Neural cell (in vitro differentiated cells): ENCODE data around the gene LOXL4. TPM values are rescaled to one million over a fixed set of nuclear protein-coding genes. Genes with fewer than 3 reads are reported as not detected.
A peak's percentile ranks its signal among the peaks of the same experiment; 100 is the strongest.

Experiments used
- H2AFZ ChIP-seq: fragments of 200-600, 300-800 bp; sonication (generic), shearing (Covaris generic); 2 replicates; pipeline ENCODE4 v1.6.0; 2014; ENCODE audit warnings: low read depth, mild to moderate bottlenecking, antibody characterized with exemption, low read length, moderate library complexity
- H3F3A ChIP-seq: fragments of 200-600 bp; shearing (Covaris generic); 2 replicates; pipeline ENCODE4 v1.6.1; 2016; ENCODE audit warnings: mild to moderate bottlenecking, moderate library complexity, mixed read lengths, antibody characterized with exemption, low read length; ENCODE audit not compliant: insufficient read depth, poor library complexity, severe bottlenecking
- H3K27ac ChIP-seq: fragments of 200-600, 300-800 bp; sonication (generic), shearing (Covaris generic); 2 replicates; pipeline ENCODE4 v1.5.1; 2014; ENCODE audit warnings: mild to moderate bottlenecking, low read length, moderate library complexity
- H3K27me3 ChIP-seq: fragments of 300-800, 200-600 bp; sonication (generic), shearing (Covaris generic); 2 replicates; pipeline ENCODE4 v1.6.0; 2014; ENCODE audit warnings: mild to moderate bottlenecking, low read depth, low read length, moderate library complexity; ENCODE audit not compliant: insufficient read depth
- H3K36me3 ChIP-seq: fragments of 300-800, 200-600 bp; sonication (generic), shearing (Covaris generic); 2 replicates; pipeline ENCODE4 v1.5.1; 2014; ENCODE audit warnings: mild to moderate bottlenecking, antibody characterized with exemption, low read length, moderate library complexity; ENCODE audit not compliant: insufficient read depth
- H3K4me2 ChIP-seq: fragments of 300-800, 200-600 bp; sonication (generic), shearing (Covaris generic); 2 replicates; pipeline ENCODE4 v1.6.0; 2014; ENCODE audit warnings: mild to moderate bottlenecking, low read length
- H3K4me3 ChIP-seq: fragments of 300-800, 200-600 bp; sonication (generic), shearing (Covaris generic); 2 replicates; pipeline ENCODE4 v1.5.1; 2014; ENCODE audit warnings: mild to moderate bottlenecking, low read length, moderate library complexity
- H3K79me2 ChIP-seq: fragments of 200-600 bp; shearing (Covaris generic); replicated peaks from 2 replicates; pipeline ENCODE4 v1.6.0; 2014; ENCODE audit warnings: mild to moderate bottlenecking, low read length, moderate library complexity; ENCODE audit not compliant: insufficient read depth
- H3K9ac ChIP-seq: fragments of 300-800, 200-600 bp; sonication (generic), shearing (Covaris generic); 2 replicates; pipeline ENCODE4 v1.6.1; 2016; ENCODE audit warnings: mild to moderate bottlenecking, low read length, mixed read lengths
- H3K9me2 ChIP-seq: fragments of 200-600 bp; shearing (Covaris generic); 2 replicates; pipeline ENCODE4 v1.6.1; 2016; ENCODE audit warnings: mild to moderate bottlenecking, low read length, mixed read lengths; ENCODE audit not compliant: insufficient read depth
- H3K9me3 ChIP-seq: fragments of 200-600, 300-800 bp; sonication (generic), shearing (Covaris generic); 2 replicates; pipeline ENCODE4 v1.6.1; 2016; ENCODE audit warnings: mild to moderate bottlenecking, mixed run types, low read length, moderate library complexity, mixed read lengths
- H4K20me1 ChIP-seq: fragments of 200-600 bp; shearing (Covaris generic); 2 replicates; pipeline ENCODE4 v1.6.1; 2016; ENCODE audit warnings: mild to moderate bottlenecking, mixed run types; ENCODE audit not compliant: insufficient read depth
- EP300 ChIP-seq: fragments of 450-650 bp; conservative IDR thresholded peaks from 2 replicates; pipeline ENCODE4 v1.6.1; 2014; ENCODE audit warnings: antibody characterized with exemption, mild to moderate bottlenecking, moderate library complexity; ENCODE audit not compliant: poor library complexity, severe bottlenecking
- EZH2 ChIP-seq: fragments of 200-600, 300-800 bp; shearing (Covaris generic), sonication (generic); IDR thresholded peaks from 2 replicates; pipeline ENCODE4 v1.6.1; 2014; ENCODE audit warnings: antibody characterized with exemption, low read length, borderline replicate concordance, mild to moderate bottlenecking; ENCODE audit not compliant: insufficient read depth, poor library complexity, severe bottlenecking
- MXI1 ChIP-seq: fragments of 450-650 bp; conservative IDR thresholded peaks from 2 replicates; pipeline ENCODE4 v1.6.1; 2014; ENCODE audit warnings: antibody characterized with exemption, mild to moderate bottlenecking; ENCODE audit not compliant: poor library complexity, severe bottlenecking
- POLR2AphosphoS5 ChIP-seq: IDR thresholded peaks from 2 replicates; pipeline ENCODE4 v1.6.1; 2012
- RAD21 ChIP-seq: fragments of 450-650 bp; conservative IDR thresholded peaks from 2 replicates; pipeline ENCODE4 v1.6.1; 2014; ENCODE audit warnings: antibody characterized with exemption, mild to moderate bottlenecking, moderate library complexity
- SMC3 ChIP-seq: fragments of 450-650 bp; conservative IDR thresholded peaks from 2 replicates; pipeline ENCODE4 v1.6.1; 2014; ENCODE audit warnings: antibody characterized with exemption, mild to moderate bottlenecking, moderate library complexity; ENCODE audit not compliant: poor library complexity
- TAF1 ChIP-seq: IDR thresholded peaks from 2 replicates; pipeline ENCODE4 v1.6.1; 2012; ENCODE audit warnings: low read depth
- polyA plus RNA-seq: library from polyadenylated mRNA; depleted of rRNA; stranded (reverse); fragments of >200 nt; gene quantifications from 2 replicates; pipeline ENCODE4 v1.2.3, GENCODE V29; 2014
- TF ChIP-seq, protein P1 (sequence below): fragments of 450-650 bp; IDR thresholded peaks from 2 replicates; pipeline ENCODE4 v1.5.1; 2014; ENCODE audit warnings: antibody characterized with exemption, mild to moderate bottlenecking, moderate library complexity; ENCODE audit not compliant: poor library complexity, severe bottlenecking
- TF ChIP-seq, protein P2 (sequence below): IDR thresholded peaks from 2 replicates; pipeline ENCODE4 v1.6.1; 2012; ENCODE audit warnings: borderline replicate concordance

LOXL4 gene
- polyA plus RNA-seq, 1 donor from 2014 or later, result not detected

- Histone ChIP-seq H3K9ac (peak overlapping the region; percentile 27), H2AFZ (peak overlapping the region; percentile 9), H3K36me3 (no peaks in the 10 kb centered on the region), H3K9me2 (no peaks in the 10 kb centered on the region), H3K27ac (no peak overlapping the region), H4K20me1 (no peaks in the 10 kb centered on the region), H3K9me3 (no peaks in the 10 kb centered on the region), H3K4me2 (no peak overlapping the region), H3F3A (no peaks in the 10 kb centered on the region), H3K4me3 (peak overlapping the region; percentile 32), H3K27me3 (no peaks in the 10 kb centered on the region), H3K79me2 (no peaks in the 10 kb centered on the region)
- TF ChIP-seq RAD21 (peak; percentile 19), SMC3 (no peak), EZH2 (no peak), MXI1 (no peak), TAF1 (no peak)
- TF ChIP-seq, protein P1, sequence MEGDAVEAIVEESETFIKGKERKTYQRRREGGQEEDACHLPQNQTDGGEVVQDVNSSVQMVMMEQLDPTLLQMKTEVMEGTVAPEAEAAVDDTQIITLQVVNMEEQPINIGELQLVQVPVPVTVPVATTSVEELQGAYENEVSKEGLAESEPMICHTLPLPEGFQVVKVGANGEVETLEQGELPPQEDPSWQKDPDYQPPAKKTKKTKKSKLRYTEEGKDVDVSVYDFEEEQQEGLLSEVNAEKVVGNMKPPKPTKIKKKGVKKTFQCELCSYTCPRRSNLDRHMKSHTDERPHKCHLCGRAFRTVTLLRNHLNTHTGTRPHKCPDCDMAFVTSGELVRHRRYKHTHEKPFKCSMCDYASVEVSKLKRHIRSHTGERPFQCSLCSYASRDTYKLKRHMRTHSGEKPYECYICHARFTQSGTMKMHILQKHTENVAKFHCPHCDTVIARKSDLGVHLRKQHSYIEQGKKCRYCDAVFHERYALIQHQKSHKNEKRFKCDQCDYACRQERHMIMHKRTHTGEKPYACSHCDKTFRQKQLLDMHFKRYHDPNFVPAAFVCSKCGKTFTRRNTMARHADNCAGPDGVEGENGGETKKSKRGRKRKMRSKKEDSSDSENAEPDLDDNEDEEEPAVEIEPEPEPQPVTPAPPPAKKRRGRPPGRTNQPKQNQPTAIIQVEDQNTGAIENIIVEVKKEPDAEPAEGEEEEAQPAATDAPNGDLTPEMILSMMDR, result no peak
- TF ChIP-seq, protein P2, sequence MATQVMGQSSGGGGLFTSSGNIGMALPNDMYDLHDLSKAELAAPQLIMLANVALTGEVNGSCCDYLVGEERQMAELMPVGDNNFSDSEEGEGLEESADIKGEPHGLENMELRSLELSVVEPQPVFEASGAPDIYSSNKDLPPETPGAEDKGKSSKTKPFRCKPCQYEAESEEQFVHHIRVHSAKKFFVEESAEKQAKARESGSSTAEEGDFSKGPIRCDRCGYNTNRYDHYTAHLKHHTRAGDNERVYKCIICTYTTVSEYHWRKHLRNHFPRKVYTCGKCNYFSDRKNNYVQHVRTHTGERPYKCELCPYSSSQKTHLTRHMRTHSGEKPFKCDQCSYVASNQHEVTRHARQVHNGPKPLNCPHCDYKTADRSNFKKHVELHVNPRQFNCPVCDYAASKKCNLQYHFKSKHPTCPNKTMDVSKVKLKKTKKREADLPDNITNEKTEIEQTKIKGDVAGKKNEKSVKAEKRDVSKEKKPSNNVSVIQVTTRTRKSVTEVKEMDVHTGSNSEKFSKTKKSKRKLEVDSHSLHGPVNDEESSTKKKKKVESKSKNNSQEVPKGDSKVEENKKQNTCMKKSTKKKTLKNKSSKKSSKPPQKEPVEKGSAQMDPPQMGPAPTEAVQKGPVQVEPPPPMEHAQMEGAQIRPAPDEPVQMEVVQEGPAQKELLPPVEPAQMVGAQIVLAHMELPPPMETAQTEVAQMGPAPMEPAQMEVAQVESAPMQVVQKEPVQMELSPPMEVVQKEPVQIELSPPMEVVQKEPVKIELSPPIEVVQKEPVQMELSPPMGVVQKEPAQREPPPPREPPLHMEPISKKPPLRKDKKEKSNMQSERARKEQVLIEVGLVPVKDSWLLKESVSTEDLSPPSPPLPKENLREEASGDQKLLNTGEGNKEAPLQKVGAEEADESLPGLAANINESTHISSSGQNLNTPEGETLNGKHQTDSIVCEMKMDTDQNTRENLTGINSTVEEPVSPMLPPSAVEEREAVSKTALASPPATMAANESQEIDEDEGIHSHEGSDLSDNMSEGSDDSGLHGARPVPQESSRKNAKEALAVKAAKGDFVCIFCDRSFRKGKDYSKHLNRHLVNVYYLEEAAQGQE, result no peak
These were observed 40.8 kb upstream of the LOXL4 start for GRCh38 chr10:98308669-98309365.

DNA sequence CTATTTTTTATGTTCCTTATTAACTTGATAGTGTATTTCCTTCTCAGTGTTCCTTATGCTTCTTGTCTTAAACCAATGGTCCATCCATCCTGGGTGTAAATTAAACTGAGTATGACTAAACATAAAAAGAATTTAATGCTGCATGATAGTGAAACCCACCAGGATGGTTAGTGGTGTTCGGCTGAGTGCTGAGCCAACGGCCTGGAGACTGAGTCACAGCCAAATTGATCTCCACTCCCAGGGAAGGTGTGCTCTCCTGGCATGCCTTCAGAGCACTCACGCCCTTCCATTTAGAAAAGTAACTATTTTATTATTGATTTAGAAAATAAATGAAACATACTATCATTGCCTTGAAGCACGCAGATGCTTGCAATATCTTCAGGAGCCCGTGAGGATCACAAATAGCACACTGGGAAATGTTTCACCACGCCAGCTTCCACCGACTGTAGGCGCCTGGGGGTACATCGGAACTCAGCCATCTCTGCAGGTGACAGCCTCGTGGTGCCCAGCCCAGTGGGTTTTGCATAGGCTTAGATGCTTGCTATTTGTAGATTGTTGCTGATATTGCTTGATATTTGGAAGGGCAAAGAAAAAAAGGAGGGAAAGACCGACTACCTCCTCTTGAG lies 40.0 kb upstream of the LOXL4 start:
- H3K9ac ChIP-seq, result no peak overlapping the region
- H3K27me3 ChIP-seq, result no peaks in the 10 kb centered on the region
- no peaks in the 10 kb centered on the region for H3K36me3 ChIP-seq
- H3K4me2 ChIP-seq, result no peak overlapping the region
- H3K27ac ChIP-seq, result no peak overlapping the region
- no peaks in the 10 kb centered on the region for H3K79me2 ChIP-seq
- no peaks in the 10 kb centered on the region for H4K20me1 ChIP-seq
- no peak for TF ChIP-seq EZH2
- TF ChIP-seq, protein P2, result no peak
- no peak for TF ChIP-seq POLR2AphosphoS5
- no peak for TF ChIP-seq MXI1
- no peak for TF ChIP-seq EP300
- H2AFZ ChIP-seq, result no peak overlapping the region
- H3K4me3 ChIP-seq, result no peak overlapping the region
- no peaks in the 10 kb centered on the region for H3K9me2 ChIP-seq
- H3K9me3 ChIP-seq, result no peaks in the 10 kb centered on the region
- H3F3A ChIP-seq, result no peaks in the 10 kb centered on the region
